K562 (cell line): ENCODE results near the gene MAGED1. TPM values are rescaled to one million over a fixed set of nuclear protein-coding genes. Genes with fewer than 3 reads are reported as not detected.

ENCODE experiments used
- ATAC-seq: fragments of 200-7000 bp; cut with Tn5 transposase; 3 replicates; pipeline ENCODE4 v1.9.1; 2020; ENCODE audit warnings: moderate library complexity
- BruUV-seq: library from RNA; stranded (reverse); fragments of 400-500 nt; replicated peaks from 2 replicates; lab custom pipeline; 2021; lab: Mats Ljungman, UMichigan
- CTCF ChIA-PET: fragments of 300-600 bp; formaldehyde crosslinking; extraction: SDS; loops from one replicate; lab custom pipeline; 2021; ENCODE audit warnings: low intra/inter-chr PET ratio; lab: Yijun Ruan, JAX
- POLR2A ChIA-PET: fragments of 300-600, 350-650 bp; sonication (Branson Sonifier 250); formaldehyde crosslinking; extraction: SDS; loops from one replicate; lab custom pipeline; 2021; ENCODE audit warnings: antibody characterized with exemption, inconsistent platforms; lab: Yijun Ruan, JAX
- DNase-seq, 4 experiments: peaks; one replicate each; pipeline versions ENCODE4 v3.0.0 to v3.0.0-alpha.2; 2011 to 2018; ENCODE audit warnings: low spot score in 3 of 4, mixed read lengths in 3 of 4; ENCODE audit errors: extremely low read depth in 1 of 4
- FAIRE-seq: peaks from 2 replicates; lab custom pipeline; 2011; peaks lifted over from hg19 to GRCh38; lab: Jason Lieb, UNC
- H2AFZ ChIP-seq: 2 replicates; pipeline ENCODE4 v1.6.0; 2011; ENCODE audit warnings: low read depth, low read length, control low read depth, inconsistent platforms
- H3K27ac ChIP-seq: fragments of 200-600 bp; 3 replicates; pipeline ENCODE4 v1.8.0; 2011; ENCODE audit warnings: low read depth, mild to moderate bottlenecking, control low read depth, inconsistent platforms, low read length, moderate library complexity, mixed read lengths; ENCODE audit errors: extremely low read depth
- H3K27me3 ChIP-seq, 2 experiments: fragments of 300-600 bp in 1 of 2; 2 replicates in 1 of 2; 3 replicates in 1 of 2; pipeline versions ENCODE4 v1.6.0 to v1.8.0; 2011; ENCODE audit warnings: inconsistent platforms in 2 of 2, low read length in 2 of 2, mild to moderate bottlenecking in 1 of 2, mixed read lengths in 1 of 2, moderate library complexity in 1 of 2; ENCODE audit not compliant: control insufficient read depth in 2 of 2, insufficient read depth in 2 of 2
- H3K36me3 ChIP-seq: fragments of 300-600 bp; 3 replicates; pipeline ENCODE4 v1.8.0; 2011; ENCODE audit warnings: mild to moderate bottlenecking, low read length, inconsistent platforms; ENCODE audit not compliant: control insufficient read depth, insufficient read depth
- H3K4me1 ChIP-seq, 2 experiments: fragments of 200-600 bp in 1 of 2; replicated peaks in 1 of 2; 2 replicates in 1 of 2; 3 replicates in 1 of 2; pipeline versions ENCODE4 v1.5.1 to v1.8.0; 2011; ENCODE audit warnings: inconsistent platforms in 2 of 2, low read length in 2 of 2, mild to moderate bottlenecking in 1 of 2, mixed read lengths in 1 of 2, moderate library complexity in 1 of 2; ENCODE audit not compliant: control insufficient read depth in 2 of 2, insufficient read depth in 2 of 2
- H3K4me2 ChIP-seq: 2 replicates; pipeline ENCODE4 v1.6.1; 2011; ENCODE audit warnings: low read length, control low read depth, inconsistent platforms, mixed read lengths; ENCODE audit not compliant: insufficient read depth
- H3K4me3 ChIP-seq: fragments of 200-600 bp; sonication (generic), shearing (Covaris generic); 2 replicates; pipeline ENCODE4 v1.5.1; 2016; ENCODE audit warnings: control low read depth, inconsistent platforms
- H3K79me2 ChIP-seq: fragments of 200-600 bp; 3 replicates; pipeline ENCODE4 v1.8.0; 2011; ENCODE audit warnings: low read length, inconsistent platforms; ENCODE audit not compliant: control insufficient read depth, insufficient read depth
- H3K9ac ChIP-seq, 2 experiments: 2 replicates each; pipeline versions ENCODE4 v1.6.0 to v1.6.1; 2011; ENCODE audit warnings: low read depth in 2 of 2, low read length in 2 of 2, control low read depth in 1 of 2, inconsistent platforms in 1 of 2, mild to moderate bottlenecking in 1 of 2, mixed read lengths in 1 of 2; ENCODE audit not compliant: insufficient read depth in 1 of 2
- H3K9me1 ChIP-seq: one replicate; pipeline ENCODE4 v1.6.0; 2011; ENCODE audit warnings: inconsistent platforms, mild to moderate bottlenecking, low read length, moderate library complexity; ENCODE audit not compliant: control insufficient read depth, insufficient read depth
- H3K9me3 ChIP-seq: replicated peaks from 2 replicates; pipeline ENCODE4 v1.5.1; 2011; ENCODE audit warnings: low read depth, low read length, inconsistent platforms; ENCODE audit not compliant: control insufficient read depth, insufficient read depth
- H4K20me1 ChIP-seq: replicated peaks from 2 replicates; pipeline ENCODE4 v1.6.1; 2011; ENCODE audit warnings: low read length, inconsistent platforms, mixed read lengths; ENCODE audit not compliant: control insufficient read depth, insufficient read depth
- GMEB1 ChIP-seq: fragments of 250-450 bp; sonication (Bioruptor Pico); IDR thresholded peaks from 2 replicates; pipeline ENCODE4 v1.4.0; 2020; ENCODE audit warnings: mild to moderate bottlenecking
- HDAC1 ChIP-seq, 2 experiments: fragments of 450-650 bp; IDR thresholded peaks; 2 replicates each; pipeline ENCODE4 v1.6.1; 2016 to 2017; ENCODE audit warnings: inconsistent platforms in 1 of 2, mild to moderate bottlenecking in 1 of 2, moderate library complexity in 1 of 2
- MYNN ChIP-seq, 2 experiments: sonication (generic); formaldehyde crosslinking in 1 of 2; IDR thresholded peaks; 2 replicates each; pipeline versions ENCODE4 v1.5.0 to v1.6.1; 2016 to 2020; ENCODE audit warnings: antibody characterized with exemption in 1 of 2, missing genetic modification reagents in 1 of 2
- SIN3A ChIP-seq, 2 experiments: fragments of 150-350 bp in 1 of 2; IDR thresholded peaks; 2 replicates each; pipeline ENCODE4 v1.6.1; 2011 to 2016; ENCODE audit warnings: borderline replicate concordance in 2 of 2, low read depth in 2 of 2, low read length in 2 of 2, mild to moderate bottlenecking in 2 of 2, moderate library complexity in 2 of 2; ENCODE audit not compliant: control insufficient read depth in 1 of 2
- SIN3B ChIP-seq: fragments of 450-650 bp; IDR thresholded peaks from 2 replicates; pipeline ENCODE4 v1.6.1; 2017; ENCODE audit warnings: low read depth, mild to moderate bottlenecking, moderate library complexity
- WGBS: fragments of 100-300 bp; shearing (Covaris generic); methylation state at CpG from one replicate; pipeline ENCODE4 v1.1.6; 2016; ENCODE audit warnings: low coverage, mixed read lengths; ENCODE audit not compliant: insufficient coverage; ENCODE audit errors: missing lambda C conversion rate; 5-methylcytosine and 5-hydroxymethylcytosine counted together
- in situ Hi-C: fragments of 300-500 bp; cut with MboI; formaldehyde crosslinking; loops from 4 replicates; pipeline ENCODE4 v1.15.0; 2018; ENCODE audit warnings: inconsistent platforms, mixed read lengths
- intact Hi-C: fragments of 100-400 bp; cut with micrococcal nuclease; formaldehyde crosslinking; loops from 2 replicates; pipeline ENCODE4 v1.14.2; 2022
- polyA plus RNA-seq, 8 experiments: library from polyadenylated mRNA; depleted of rRNA in 4 of 8; stranded (reverse) in 5 of 8; unstranded in 3 of 8; fragments of >200 nt; fragmentation: Nextera tagmentation in 2 of 8; fragmentation: Illumina TruSeq in 1 of 8; extraction: Ambion mirVana in 2 of 8; extraction: Trizol in 1 of 8; gene quantifications; 2 replicates each; pipeline versions ENCODE4 v1.2.1 to v1.2.3, GENCODE V29; 2011 to 2014; ENCODE audit warnings: inconsistent platforms in 1 of 8, missing spikeins in 1 of 8
- total RNA-seq, 7 experiments: library from RNA; depleted of rRNA in 6 of 7; stranded (reverse); fragments of >200 nt in 6 of 7; fragmentation: Illumina TruSeq in 2 of 7; extraction: Trizol in 2 of 7; gene quantifications; 2 replicates each; pipeline versions ENCODE4 v1.2.1 to v1.2.3, GENCODE V29; 2011 to 2021; ENCODE audit warnings: low replicate concordance in 1 of 7

Gene MAGED1
- total and polyA plus RNA-seq, 9 of the 15 experiments (the other 6 are each of a cell fraction or from before 2014, with no cell fraction given): 5.7 to 41.2 (median 12.7) TPM

- Histone ChIP-seq H3K4me2 (no peak overlapping the region), H3K36me3 (no peaks in the 10 kb centered on the region), H2AFZ (no peak overlapping the region), H3K27ac (no peak overlapping the region), H3K79me2 (no peaks in the 10 kb centered on the region), H3K9me3 (no peaks in the 10 kb centered on the region), H3K9me1 (no peaks in the 10 kb centered on the region), H3K9ac (no peak overlapping the region), H3K4me1 (no peaks in the 10 kb centered on the region), H3K4me3 (no peak overlapping the region), H3K27me3 (no peaks in the 10 kb centered on the region), H4K20me1 (no peaks in the 10 kb centered on the region)
- DNase-seq (no peak), FAIRE-seq (no peak), ATAC-seq (no peak)
- in situ Hi-C loops (no loop called here), intact Hi-C loops (no loop called here)
- ChIA-PET POLR2A (no interaction called here), CTCF (no interaction called here)
- TF ChIP-seq MYNN (IDR thresholded peaks at IDR 0.05) (no peak), MYNN (CRISPR knock-in tag; IDR thresholded peaks at IDR 0.05) (no peak), SIN3B (no peak), GMEB1 (CRISPR knock-in tag) (no peak), SIN3A (IDR thresholded peaks at IDR 0.05; ENCODE audit: borderline replicate concordance in 2 of 2, control insufficient read depth in 1 of 2, low read depth in 2 of 2, low read length in 2 of 2) (no peak), HDAC1 (IDR thresholded peaks at IDR 0.05) (no peak)
- WGBS: 6% methylated on average over 3 of the region's 3 CpGs
- no TSS peak for BruUV-seq
Observed at GRCh38 chrX:51847463-51847862, 46.0 kb upstream of the MAGED1 start.
